GM12878 (cell line): ENCODE measurements around the gene UBXN11. TPM values are rescaled to one million over a fixed set of nuclear protein-coding genes. Genes with fewer than 3 reads are reported as not detected.

Experiments
- BMI1 ChIP-seq: fragments of 450-650 bp; IDR thresholded peaks from 2 replicates; pipeline ENCODE4 v1.6.1; 2016; ENCODE audit warnings: mild to moderate bottlenecking, moderate library complexity, borderline replicate concordance
- EED ChIP-seq: sonication (generic); IDR thresholded peaks from 2 replicates; pipeline ENCODE4 v1.6.1; 2016; ENCODE audit warnings: antibody characterized with exemption, low read depth
- FOS ChIP-seq: IDR thresholded peaks from 3 replicates; pipeline ENCODE4 v1.6.1; 2011; ENCODE audit warnings: borderline replicate concordance; ENCODE audit not compliant: insufficient read length; ENCODE audit errors: extremely low read depth
- HCFC1 ChIP-seq: fragments of 150-350 bp; IDR thresholded peaks from 2 replicates; pipeline ENCODE4 v1.6.1; 2014; ENCODE audit warnings: low read length
- IRF4 ChIP-seq: IDR thresholded peaks from 2 replicates; pipeline ENCODE4 v1.6.1; 2011; ENCODE audit warnings: low read depth, low read length
- RUNX3 ChIP-seq: IDR thresholded peaks from 2 replicates; pipeline ENCODE4 v1.6.1; 2012; ENCODE audit warnings: low read length, inconsistent platforms
- SUPT20H ChIP-seq: IDR thresholded peaks from 2 replicates; pipeline ENCODE4 v1.6.1; 2011; ENCODE audit warnings: low read depth, mild to moderate bottlenecking, low read length, moderate library complexity, borderline replicate concordance; ENCODE audit not compliant: control insufficient read depth
- TCF12 ChIP-seq: IDR thresholded peaks from 2 replicates; pipeline ENCODE4 v1.6.1; 2011; ENCODE audit warnings: low read depth, mild to moderate bottlenecking, low read length
- ZZZ3 ChIP-seq: IDR thresholded peaks from 2 replicates; pipeline ENCODE4 v1.6.1; 2011; ENCODE audit warnings: low read depth; ENCODE audit not compliant: control insufficient read depth, insufficient read length
- polyA plus RNA-seq, 11 experiments: library from polyadenylated mRNA; depleted of rRNA in 4 of 11; unstranded in 6 of 11; stranded (reverse) in 5 of 11; fragments of >200 nt; fragmentation: Nextera tagmentation in 4 of 11; fragmentation: Illumina TruSeq in 1 of 11; extraction: Ambion mirVana in 4 of 11; extraction: Trizol in 1 of 11; gene quantifications; 1 replicate in 1 of 11; 2 replicates in 10 of 11; pipeline versions ENCODE4 v1.2.1 to v1.2.3, GENCODE V29; 2011 to 2016; ENCODE audit warnings: inconsistent platforms in 2 of 11, missing spikeins in 2 of 11, low read depth in 1 of 11
- total RNA-seq, 4 experiments: library from RNA; depleted of rRNA in 3 of 4; stranded (reverse); fragments of >200 nt in 3 of 4; fragmentation: Illumina TruSeq in 1 of 4; extraction: Trizol in 1 of 4; gene quantifications; 2 replicates each; pipeline versions ENCODE4 v1.2.1 to v1.2.3, GENCODE V29; 2013 to 2021
- TF ChIP-seq, protein P1 (sequence below): IDR thresholded peaks from 2 replicates; pipeline ENCODE4 v1.6.1; 2011; ENCODE audit warnings: low read depth, mild to moderate bottlenecking, low read length, moderate library complexity, borderline replicate concordance; ENCODE audit errors: extremely low read depth
- TF ChIP-seq, protein P2 (sequence below): fragments of 450-650 bp; IDR thresholded peaks from 2 replicates; pipeline ENCODE4 v1.6.1; 2017; ENCODE audit warnings: mild to moderate bottlenecking, low read depth, inconsistent platforms; ENCODE audit not compliant: poor library complexity, severe bottlenecking

UBXN11 gene
- total and polyA plus RNA-seq, 10 of the 15 experiments (the other 5 are each of a cell fraction or from before 2014, with no cell fraction given) = 0.32 to 34.4 (median 9.6) TPM

DNA sequence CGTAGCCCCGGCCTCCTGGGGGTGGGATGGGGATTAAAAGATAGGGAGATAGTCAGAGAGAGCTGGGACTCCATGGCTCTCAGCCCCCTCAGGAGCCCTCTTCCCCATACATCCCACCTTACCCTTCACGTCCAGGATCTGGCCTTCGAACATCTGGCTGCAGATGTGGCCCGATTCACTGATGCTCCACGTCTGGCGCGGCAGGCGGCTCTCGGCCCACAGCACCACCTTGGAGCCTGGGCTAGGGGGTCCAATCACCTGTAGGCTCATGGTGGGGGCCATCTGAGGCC is 15.6 kb upstream of the UBXN11 start (continued):
- TF ChIP-seq TCF12 (no peak), HCFC1 (no peak), BMI1 (no peak), ZZZ3 (no peak), IRF4 (no peak), RUNX3 (no peak), EED (no peak), SUPT20H (no peak), FOS (no peak)
- TF ChIP-seq, protein P1, sequence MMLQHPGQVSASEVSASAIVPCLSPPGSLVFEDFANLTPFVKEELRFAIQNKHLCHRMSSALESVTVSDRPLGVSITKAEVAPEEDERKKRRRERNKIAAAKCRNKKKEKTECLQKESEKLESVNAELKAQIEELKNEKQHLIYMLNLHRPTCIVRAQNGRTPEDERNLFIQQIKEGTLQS = no peak
- TF ChIP-seq, protein P2, sequence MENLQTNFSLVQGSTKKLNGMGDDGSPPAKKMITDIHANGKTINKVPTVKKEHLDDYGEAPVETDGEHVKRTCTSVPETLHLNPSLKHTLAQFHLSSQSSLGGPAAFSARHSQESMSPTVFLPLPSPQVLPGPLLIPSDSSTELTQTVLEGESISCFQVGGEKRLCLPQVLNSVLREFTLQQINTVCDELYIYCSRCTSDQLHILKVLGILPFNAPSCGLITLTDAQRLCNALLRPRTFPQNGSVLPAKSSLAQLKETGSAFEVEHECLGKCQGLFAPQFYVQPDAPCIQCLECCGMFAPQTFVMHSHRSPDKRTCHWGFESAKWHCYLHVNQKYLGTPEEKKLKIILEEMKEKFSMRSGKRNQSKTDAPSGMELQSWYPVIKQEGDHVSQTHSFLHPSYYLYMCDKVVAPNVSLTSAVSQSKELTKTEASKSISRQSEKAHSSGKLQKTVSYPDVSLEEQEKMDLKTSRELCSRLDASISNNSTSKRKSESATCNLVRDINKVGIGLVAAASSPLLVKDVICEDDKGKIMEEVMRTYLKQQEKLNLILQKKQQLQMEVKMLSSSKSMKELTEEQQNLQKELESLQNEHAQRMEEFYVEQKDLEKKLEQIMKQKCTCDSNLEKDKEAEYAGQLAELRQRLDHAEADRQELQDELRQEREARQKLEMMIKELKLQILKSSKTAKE = no peak
